ENCODE measurements around the gene LRRC63.
"Not testable (repeated sequence)": the region's sequence is repeated elsewhere in the genome, so short reads cannot be mapped to it uniquely, and the experiment has no call there.

Gene LRRC63

GRCh38 chr13:46181840-46182490, 29.8 kb upstream of the LRRC63 start, which contains the start of gene LCP1:
LCP1 (minus strand) TSS chr13:46182177; CDS start chr13:46159662, 22,515 bp downstream.
- no peak for DNase-seq

DNA sequence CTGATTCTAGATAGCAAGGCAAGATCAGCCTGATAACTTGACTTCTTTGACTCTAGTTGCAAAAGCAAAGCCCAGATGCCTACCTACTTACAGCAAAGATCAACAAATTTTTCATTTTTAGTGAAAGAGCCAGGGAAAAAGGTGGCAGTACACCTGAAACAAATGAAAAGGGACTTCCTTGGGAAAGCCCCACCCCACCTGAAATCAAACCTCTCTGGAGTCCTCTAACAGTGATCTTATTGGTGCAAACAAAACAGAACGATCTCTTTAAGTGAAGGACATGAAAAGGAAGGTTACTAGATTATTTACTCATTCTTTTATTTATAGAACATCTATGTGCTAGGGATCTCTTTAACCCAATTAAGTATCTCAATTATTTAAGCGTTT, 29.2 kb upstream of the LRRC63 start:
- DNase-seq, result no peak

GRCh38 chr13:46183018-46183946, 28.4 kb upstream of the LRRC63 start:
- no peak for DNase-seq

DNA sequence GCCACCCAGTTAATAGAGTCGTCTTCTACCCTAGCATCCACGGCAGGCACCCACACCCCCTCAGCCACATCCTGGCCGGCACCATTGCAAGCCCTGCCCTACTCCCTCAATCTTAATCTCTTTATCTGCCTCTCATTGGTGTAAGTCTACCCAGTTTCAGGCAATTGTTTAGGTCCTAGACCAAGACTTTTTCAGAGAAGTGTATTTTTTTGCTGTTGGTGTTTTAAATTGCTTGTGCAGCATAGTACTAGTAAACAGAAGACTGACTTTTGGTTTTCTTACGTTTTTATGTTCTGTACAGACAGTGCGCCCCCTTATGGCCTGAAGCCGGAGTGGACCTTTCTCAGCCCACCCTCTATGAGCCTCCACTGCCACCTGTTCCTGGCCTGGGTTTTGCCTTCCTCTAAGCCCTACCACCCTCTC, 27.4 kb upstream of the LRRC63 start:
- no peak for DNase-seq

GRCh38 chr13:46185634-46186033, 26.1 kb upstream of the LRRC63 start:
- no peak for DNase-seq

DNA sequence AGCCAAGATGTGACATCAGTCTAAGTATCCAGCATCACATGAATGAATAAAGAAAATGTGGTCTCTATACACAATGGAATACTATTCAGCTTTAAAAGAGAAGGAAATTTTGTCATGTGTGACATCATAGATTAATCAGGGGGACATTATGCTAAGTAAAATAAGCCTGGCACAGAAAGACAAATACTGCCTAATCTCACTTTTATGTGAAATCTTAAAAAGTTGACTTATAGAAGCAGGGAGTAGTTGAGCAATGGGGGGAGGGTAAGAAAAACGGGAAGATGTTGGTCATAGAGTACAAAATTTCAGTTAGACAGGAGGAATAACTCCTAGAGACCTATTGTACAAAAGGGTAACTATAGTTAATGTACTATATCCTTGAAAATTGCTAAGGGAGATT, 19.3 kb upstream of the LRRC63 start:
- no peak for DNase-seq

DNA sequence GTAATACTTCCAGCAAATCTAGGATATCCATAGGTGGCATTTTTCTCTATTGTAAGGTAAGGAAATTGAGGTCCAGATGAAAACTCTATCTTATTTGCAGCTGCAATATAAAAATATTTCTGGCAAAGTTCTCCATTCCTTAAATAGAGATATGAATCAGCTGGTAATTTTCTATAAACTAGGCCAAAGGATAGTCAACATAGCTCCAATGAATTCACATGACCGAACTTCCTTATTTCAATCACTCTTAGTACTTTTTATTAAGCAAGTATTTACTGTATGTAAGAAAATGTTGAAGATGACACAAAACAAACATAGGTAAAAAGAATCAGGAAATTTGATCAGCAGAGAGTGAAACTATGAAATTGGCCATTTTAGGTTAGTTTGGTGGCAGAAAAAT, 16.7 kb upstream of the LRRC63 start:
- no peak for DNase-seq

DNA sequence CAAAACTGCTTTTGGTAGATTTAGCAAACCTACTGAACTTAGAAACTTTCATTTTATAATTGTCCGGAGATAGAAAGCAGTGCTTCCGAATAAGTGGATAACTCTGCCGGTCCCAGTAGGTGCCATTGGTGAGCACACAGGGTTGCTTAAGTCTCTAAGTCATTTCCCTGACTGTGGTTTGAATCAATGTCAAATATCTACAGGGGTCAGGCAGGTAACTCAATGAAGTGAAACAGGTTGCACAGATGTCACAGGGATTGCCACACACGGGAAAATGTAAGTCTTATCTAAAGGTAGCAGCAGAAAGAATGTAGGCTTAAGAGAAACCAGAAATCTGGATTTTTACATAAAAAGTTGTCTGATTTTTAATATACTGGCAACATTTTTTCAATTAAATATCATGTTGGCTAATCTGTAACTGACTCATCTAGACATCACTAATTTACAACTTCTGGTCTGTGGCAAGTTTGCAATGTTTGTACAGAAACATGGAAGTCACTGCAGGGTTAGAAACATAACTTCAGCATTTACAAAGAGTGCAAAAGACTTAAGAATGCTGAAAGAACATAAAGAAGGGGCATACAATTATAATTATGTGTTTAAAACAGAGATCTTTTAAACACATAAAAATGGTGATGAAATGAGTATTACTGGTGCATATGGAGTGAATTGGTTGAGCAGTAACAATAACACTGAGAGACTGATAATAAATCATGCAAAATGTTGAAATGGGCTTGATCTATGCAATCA, 14.3 kb upstream of the LRRC63 start:
- DNase-seq, result no peak

DNA sequence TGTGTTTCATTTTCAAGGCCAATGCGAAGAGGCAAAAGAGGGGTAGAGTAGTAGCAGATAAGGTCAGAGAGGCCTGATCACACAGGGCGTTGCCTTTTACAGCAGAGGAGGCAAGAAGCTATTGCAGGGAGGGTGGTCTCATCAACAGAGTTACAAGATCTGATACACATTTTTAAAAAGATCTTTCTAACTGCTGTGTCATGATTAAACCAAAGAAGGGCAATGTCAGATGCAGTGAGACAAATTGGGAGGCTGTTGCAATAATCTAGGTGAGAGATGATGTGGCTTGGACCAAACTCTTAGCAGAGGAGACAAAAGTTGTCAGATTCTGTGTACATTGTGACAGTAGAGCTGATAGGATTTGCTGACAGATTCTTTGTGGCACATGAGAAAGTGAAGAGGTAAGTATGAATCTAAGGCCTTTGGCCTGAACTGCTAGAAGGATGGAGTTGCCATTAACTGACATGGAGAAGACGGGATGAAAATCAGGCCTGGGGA, 13.0 kb upstream of the LRRC63 start:
- no peak for DNase-seq

DNA sequence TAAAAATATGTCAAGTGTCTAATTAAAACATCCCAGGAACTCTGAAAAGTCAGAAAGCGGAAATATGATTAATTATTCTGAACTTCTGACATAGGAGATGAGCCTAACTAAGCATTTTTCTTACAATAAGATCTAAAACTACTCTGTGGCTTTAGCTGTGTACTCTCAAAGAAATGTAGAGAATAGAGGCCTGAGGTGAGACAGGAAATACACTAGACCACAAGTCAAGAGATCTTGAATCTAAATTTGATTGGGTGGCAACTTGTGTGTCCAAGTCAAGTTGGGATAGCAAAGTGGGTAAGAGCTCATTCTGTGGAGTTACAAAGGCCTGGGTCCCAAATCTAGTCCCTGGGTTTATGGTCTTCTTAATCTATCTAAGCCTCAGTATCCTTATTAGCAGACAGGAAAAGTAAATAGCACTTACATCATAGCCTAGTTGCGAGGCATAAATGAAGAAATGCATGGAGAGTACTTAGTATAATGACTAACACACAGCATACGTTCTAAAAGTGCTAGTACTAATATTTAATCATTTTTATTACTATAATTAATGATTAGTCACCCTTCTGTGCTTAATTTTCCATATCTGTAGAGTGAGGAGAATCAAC, 9.4 kb upstream of the LRRC63 start:
- DNase-seq, result no peak

- no peak for DNase-seq
Measured at GRCh38 chr13:46202966-46203365, 8.8 kb upstream of the LRRC63 start.

GRCh38 chr13:46206143-46206542, 5.6 kb upstream of the LRRC63 start:
- no peak for DNase-seq

DNA sequence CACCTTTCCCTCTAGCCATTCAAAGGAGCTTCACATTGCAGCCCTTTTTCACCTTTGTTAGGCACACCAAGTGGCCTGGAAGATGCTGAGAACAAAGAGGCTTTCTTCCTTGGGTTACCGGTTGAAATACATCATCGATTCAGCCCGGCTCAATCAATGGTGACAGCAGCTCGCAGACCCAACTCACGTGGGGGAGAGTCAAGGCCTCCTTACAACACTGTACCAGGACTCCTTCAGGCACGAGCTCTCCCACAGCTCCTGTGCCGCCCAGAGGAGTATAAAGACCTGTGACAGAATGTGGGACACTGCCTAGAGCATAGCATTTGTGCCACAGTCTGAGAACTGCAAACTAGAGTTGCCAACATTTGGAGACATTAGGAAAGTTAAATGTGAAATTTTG, 3.9 kb upstream of the LRRC63 start:
- DNase-seq, result no peak

DNA sequence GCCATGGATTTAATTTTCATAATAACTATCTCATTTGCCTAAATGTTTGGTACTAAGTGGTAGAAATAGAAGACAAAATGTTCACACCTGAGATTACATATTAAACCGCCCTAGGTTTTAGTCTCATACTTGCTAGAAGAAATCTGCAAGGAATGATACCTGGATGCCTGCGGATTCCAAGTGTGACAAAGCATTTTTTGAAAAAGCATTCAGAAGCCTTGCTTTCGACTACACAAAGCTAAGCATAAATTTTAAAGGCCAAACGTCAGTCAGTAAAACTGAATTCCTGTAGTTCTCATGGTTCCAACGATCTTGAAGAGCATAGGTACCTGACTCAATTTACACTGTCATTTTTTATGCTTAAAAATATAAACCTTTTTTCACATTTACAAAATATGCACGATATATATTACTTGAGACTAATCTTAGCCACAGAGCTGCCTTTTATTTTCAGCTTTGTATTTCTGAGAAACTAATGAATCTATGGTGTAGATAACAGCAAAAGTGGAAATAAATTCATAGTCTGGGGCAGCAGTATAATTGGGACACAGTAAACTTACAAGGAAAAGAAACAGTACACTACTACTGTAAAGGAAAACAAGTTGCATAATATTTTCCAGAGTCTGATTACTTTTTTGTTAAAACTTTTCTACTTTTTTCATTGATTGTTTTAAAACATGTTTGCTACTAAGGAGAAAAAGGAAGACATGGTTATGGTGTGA, 1.2 kb upstream of the LRRC63 start:
- no peak for DNase-seq

- DNase-seq, result no peak
Measured at GRCh38 chr13:46211116-46211482, 629 bp upstream of the LRRC63 start.

DNA sequence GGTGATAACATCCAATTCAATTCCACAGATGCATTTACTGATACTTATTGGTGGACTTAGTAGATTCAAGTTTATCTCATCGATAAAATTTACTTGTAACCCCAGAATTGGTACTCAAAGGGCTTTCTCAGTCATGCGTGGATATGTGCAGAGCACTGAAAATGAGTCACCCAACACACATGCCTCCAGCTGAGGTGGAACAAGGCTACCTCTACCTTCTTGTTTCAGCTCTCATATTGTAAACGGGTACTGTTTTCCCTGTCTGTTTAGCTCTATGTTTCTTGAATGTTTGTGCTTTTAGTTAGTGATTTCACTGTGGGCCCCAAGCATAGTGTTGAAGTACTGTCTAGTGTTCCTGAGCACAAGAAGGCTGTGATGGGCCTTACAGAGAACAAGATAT, 1.5 kb downstream of the LRRC63 start:
- no peak for DNase-seq

DNA sequence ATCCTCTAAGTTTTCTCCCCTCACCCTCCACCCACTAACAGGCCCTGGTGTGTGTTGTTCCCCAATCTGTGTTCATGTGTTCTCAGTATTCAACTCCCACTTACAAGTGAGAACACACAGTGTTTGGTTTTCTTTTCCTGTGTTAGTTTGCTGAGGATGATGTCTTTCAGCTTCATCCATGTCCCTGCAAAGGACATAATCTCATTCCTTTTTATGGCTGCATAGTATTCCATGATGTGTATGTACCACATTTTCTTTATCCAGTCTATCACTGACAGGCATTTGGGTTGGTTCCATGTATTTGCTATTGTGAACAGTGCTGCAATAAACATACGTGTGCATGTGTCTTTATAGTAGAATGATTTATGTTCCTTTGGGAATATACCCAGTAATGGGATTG, 3.0 kb downstream of the LRRC63 start:
- DNase-seq, result not testable (repeated sequence)

DNA sequence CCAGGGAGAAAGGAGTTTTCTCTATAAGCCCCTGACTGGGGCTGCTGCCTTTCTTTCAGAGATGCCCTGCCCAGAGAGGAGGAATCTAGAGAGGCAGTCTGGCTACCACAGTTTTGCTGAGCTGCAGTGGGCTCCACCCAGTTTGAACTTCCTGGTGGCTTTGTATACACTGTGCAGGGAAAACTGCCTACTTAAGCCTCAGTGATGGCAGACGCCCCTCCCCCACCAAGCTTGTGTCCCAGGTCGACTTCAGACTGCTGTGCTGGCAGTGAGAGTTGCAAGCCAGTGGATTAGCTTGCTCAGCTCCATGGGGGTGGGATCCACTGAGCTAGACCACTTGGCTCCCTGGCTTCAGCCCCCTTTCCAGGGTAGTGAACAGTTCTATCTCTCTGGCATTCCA, 8.5 kb downstream of the LRRC63 start:
- DNase-seq, result not testable (repeated sequence)

- no peak for DNase-seq
Measured at GRCh38 chr13:46229251-46229650, 17.5 kb downstream of the LRRC63 start.

DNA sequence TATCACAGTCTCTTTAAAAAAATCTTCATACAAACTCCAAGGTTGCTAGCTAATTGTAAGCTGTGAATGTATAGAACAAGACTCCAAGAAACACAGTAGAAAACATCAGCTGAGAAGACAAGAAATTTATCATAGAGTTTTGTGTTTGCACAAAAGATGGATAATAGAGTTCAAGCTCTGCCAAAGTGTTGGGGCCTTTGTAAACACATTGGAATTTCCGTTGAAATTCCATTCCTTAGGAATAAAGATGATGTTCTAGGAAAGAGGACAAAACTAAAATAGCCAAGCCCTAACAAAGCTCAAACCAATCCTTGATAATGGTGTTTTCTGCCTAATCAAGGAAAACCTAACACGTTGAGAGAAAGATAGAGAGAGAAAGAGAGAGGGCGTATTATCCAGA, 20.6 kb downstream of the LRRC63 start:
- DNase-seq, result no peak

DNA sequence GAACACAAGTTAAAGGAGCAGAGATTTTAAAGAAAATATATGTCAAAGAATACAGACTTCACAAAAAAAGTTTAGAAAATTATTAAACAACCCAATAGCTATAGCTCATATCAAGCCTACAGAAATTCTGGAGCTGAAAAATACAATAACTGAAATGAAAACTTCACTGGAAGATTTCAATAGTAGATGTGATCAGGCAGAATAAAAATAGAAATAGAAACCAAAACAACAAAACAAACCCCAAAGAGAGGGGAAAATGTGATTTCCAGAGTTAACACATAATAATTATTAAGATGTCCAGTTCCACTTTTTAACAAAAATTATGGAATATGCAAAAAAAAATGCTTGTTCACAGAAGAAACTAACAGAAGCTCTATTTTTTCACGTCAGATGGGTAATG, 23.6 kb downstream of the LRRC63 start:
- DNase-seq, result no peak

GRCh38 chr13:46265292-46265691, 53.6 kb downstream of the LRRC63 start:
- no peak for DNase-seq
